Measurements from ENCODE around the gene TXNRD1.
A peak's percentile ranks its signal among the peaks of the same experiment; 100 is the strongest.
"Not testable (repeated sequence)": the region's sequence is repeated elsewhere in the genome, so short reads cannot be mapped to it uniquely, and the experiment has no call there.

The TXNRD1 gene

DNA sequence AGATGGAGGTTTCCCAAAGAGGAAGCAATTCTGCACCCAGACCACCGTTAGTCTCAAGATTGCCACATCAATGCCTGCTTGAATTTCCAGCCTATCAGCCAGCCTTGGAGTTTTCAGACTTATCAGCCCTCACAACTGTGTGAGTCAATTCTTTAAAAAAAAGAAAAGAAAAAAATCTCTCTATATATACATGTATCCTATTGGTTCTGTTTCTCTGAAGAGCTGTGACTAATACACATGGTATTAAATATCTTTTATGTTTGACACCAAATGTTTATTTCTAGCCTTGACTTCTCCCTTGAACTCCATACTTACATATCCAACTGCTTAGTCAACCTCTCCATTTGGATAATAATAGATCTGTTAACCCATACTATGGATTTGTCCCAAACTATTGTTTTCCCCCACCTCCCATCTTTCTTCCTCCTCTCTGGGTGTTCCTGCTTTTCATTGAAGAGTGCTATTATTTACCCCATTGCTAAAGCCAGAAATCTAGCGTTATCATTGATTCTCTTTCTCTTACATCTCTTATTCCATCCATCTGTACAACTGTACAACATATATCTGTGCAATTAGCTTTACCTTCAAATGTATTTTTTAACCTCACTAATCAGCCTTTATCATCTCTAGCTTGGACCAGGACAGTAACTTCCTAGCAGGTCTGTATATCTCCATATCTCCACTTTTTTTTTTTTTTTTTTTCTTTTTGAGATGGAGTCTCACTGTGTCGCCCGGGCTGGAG, 65.3 kb downstream of the TXNRD1 start:
- peak; percentile 77 for DNase-seq (ENCODE audit: low spot score)

DNA sequence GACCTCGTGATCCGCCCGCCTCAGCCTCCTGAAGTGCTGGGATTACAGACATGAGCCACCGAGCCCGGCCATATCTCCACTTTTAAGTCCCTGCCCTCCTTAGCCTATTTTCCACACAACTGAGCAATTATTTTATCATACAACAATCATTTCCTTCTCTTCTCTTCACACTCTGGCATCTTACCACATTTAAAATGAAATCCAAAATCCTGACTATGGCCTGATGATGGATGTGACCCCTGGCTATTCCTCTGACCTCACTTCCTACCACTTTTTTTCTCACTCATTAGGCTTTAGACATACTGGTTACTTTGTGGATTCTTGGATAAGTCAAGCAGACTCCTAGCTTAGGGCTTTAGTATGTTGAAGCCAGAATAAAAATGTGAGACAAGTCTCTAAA, 66.1 kb downstream of the TXNRD1 start:
- DNase-seq (ENCODE audit: low spot score) = no peak

DNA sequence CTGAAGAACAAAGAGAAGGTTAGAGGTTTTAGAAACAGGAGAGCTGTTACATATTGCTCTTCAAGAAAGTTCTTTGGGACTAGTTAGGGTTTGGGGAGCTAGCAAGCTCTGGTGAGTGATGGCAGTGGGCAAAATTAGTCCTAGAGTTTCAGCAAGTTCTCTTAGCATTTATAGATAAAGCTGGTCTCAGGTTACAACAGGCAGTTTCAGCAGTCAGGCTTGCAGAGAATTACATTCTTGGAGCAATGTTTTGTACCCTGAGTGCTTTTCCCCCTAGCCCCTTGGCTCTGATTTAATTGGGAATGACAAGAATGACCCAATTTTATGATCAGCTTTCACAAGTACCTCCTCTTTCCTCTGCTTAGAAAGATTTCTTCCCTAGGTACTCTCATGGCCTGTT, 66.5 kb downstream of the TXNRD1 start:
- DNase-seq (ENCODE audit: low spot score) = no peak

DNA sequence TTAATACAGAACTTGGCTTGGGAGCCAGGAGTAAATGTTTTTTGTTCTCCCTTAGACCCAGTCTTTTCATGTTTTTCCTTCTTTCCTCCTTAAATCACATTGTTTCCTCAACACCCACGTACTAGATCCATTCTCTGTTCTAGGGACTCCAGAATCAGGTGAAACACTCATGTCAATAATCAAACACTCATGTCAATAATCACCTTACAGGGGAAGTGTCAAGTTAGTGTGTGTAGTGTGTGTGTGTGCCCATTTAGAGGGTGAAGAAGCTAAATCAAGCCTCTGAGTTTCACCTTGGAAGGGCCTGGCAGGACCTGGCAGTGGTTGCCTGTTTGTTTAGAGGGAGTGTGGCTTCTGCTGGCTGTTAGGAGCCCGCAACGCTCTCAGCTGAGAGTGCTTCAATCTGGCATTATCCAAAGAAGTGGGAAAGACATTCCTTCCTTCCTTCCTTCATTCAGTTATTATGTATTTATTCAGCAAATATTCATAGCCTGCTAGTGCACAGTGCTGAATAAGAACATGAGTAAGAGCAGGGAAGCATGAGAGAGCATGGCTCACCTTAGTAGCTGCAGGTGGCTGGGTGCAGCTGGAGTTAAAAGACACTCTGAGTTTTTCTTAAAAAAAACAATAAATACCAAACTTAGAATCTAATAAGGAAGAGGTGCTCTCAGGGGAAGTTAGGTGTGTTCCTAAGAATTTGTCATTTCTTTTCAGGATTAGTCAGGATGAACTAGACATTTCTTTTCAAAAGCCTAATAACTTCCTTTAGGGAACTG, 70.3 kb downstream of the TXNRD1 start:
- no peak for DNase-seq (ENCODE audit: low spot score)

DNA sequence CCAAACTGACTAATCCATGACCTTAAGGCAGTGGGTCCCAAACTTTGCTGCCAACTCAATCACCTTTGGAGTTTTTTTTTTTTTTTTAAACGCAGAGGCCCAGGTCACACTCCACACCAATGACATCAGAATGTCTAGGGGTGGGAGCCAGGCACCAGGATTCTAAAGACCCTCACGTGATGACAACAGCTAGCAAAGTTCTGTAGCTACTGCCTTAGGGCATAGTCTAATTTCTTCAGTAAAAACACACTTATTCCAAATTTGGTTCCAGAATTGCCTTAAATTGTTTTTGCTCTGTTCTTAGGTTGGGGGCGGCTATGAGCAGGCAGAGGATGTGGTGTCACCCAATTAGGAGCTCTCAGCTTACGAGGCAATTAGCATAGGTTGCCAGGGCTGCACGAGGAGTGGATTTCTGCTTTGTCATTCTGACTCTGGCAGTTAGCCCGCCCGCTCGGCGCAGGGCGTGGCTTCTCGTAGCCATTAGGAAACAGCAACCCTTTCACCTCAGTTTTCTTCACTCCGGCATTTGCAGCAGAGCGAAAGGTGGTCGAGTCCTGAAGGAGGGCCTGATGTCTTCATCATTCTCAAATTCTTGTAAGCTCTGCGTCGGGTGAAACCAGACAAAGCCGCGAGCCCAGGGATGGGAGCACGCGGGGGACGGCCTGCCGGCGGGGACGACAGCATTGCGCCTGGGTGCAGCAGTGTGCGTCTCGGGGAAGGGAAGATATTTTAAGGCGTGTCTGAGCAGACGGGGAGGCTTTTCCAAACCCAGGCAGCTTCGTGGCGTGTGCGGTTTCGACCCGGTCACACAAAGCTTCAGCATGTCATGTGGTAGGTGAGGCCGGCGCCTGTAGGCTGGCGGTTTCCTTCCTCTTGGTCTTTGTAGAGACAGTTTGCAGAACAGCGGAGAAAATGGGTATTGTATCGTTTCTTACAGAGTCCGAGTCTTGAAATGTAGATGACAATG, 71.2 kb downstream of the TXNRD1 start:
- peak; percentile 86 for DNase-seq (ENCODE audit: low spot score)

DNA sequence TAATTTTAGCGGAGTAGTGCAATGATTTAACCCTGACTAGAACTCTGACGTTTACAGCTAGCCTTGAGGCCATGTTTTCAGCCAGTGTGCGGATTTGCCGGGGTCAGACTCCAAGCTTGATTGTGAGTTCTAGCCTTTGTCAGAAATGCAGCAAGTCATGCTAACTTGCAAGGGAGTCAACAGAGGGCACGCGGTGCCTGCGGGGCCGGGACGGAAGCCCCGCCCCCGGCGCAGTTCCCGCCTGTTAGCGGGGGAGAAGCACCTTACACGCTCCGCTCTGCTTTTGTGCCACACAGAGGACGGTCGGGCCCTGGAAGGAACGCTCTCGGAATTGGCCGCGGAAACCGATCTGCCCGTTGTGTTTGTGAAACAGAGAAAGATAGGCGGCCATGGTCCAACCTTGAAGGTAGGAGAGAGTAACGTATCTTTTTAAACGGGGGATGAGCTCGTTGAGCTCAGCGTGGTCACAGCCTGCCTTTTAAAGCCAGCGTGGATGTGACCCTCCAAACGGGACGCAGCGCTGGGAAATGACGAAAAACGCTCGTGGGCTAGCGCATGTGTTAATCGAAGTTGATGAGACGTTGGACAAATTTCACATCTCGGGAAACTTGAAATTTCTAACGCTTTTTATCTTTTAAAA, 73.2 kb downstream of the TXNRD1 start:
- peak; percentile 65 for DNase-seq (ENCODE audit: low spot score)

DNA sequence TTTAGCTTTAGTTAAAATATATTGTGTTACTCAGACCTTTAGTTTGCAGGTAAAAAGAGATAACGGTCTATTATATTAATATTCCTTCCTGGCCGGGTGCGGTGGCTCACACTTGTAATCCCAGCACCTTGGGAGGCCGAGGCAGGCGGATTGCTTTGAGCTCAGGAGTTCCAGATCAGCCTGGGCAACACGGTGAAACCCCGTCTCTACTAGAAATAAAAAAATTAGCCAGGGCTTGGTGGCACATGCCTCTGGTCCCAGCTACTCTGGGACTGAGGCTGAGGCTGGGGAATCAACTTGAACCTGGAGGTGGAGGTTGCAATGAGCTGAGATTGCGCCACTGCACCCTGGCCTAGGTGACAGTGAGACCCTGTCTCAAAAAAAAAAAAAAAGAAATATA, 74.7 kb downstream of the TXNRD1 start:
- no peak for DNase-seq (ENCODE audit: low spot score)

DNA sequence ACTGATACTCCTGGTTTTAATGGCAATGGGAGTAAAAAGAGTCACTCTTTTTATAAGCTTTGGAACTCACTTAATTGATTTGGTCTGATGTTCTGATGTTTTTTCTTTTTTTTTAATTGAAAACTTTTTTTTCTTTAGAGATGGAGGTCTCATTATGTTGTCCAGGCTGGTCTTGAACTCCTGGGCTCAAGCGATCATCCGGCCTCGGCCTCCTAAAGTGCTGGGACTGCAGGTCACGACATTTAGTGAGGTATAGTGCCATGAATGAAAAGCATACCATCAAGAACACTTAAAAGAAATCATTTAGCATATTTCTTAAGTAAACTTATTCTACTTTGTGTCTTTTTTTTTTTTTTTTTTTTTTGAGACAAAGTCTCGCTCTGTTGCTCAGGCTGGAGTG, 75.3 kb downstream of the TXNRD1 start:
- DNase-seq (ENCODE audit: low spot score) = no peak

DNA sequence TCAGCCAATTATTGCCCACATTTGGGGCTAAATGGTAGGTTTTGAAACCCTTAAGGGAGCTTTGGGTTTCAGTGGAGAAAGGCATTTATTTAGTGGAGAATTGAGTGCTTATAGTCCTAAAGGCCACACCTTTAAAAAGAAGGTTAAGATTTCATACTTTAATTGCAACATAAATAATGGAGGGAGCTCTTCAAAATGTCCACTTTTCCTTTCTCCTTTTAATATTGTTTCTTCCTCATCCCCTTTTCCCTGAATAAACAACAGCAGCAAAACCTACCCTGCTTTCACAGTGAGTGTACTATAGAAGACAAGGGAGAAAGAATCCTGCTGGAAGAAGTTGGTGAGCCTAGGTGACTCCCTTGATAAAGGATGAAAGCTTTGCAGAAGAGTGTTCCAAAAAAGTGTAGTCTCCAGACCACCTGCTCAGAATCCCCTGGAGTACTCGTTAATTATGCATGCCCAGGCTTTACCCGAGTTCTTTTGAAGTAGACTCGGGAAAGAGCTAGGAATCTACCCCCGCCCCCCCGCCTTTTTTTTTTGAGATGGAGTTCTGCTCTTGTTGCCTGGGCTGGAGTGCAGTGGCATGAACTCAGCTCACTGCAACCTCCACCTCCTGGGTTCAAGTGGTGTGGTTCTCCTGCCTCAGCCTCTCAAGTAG, 76.4 kb downstream of the TXNRD1 start:
- DNase-seq (ENCODE audit: low spot score) = no peak

DNA sequence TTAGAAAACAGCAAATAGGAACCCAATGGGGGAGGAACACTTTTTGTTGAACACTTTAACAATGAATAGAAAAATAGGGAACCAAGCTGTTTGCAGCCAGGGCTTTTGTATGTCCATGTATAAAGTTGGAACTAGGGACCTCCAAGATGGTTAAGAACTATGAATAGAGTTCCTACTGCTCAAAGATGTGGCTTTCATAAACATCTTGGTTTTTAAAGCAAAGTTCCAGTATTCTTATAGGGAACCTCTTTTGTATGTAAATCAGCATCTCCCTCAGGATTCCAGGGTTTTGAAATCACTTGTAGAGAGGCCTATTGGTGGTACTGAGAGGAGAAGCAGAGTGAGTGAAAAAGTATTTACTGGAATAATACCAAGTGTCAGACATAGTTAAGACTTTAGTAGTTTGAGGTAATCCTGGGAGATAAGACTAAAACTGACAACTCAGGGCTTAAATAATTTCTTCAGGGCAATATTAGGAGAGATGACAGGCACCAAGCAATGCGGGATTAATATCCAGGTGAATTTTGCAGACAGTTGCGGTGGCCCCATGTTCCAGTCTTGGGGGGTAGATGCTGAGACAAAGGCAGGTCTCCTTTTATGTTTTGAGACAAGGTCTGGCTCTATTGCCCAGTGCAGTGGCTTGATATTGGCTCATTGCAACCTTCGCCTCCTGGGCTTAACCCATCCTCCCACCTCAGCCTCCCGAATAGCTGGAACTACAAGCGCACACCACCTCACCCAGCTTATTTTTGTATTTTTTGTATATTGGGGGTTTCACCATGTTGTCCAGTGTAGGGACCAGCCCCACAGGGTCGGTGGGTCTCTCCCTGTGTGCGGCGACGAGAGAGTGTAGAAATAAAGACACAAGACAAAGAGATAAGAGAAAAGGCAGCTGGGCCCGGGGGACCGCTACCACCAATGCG, 77.6 kb downstream of the TXNRD1 start:
- DNase-seq (ENCODE audit: low spot score) = no peak

DNA sequence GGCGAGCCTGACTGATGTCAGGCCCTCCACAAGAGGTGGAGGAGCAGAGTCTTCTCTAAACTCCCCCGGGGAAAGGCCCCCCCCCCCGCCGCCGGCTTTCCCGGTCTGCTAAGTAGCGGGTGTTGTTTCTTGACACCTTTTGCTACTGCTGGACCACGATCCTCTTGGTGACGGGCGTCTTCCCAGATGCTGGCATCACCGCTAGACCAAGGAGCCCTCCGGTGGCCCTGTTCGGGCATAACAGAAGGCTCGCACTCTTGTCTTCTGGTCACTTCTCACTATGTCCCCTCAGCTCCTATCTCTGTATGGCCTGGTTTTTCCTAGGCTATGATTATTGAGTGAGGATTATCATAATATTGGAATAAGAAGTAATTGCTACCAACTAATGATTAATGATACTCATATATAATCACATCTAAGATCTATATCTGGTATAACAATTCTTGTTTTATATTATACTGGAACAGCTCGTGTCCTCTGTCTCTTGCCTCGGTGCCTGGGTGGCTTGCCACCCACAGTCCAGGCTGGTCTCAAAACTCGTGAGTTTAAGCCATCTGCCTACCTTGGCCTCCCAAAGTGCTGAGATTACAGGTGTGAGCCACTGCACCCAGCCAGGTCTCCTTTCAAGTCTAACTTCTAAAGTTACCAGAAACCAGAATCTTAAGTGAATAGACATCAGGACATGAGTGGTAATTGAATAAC, 78.7 kb downstream of the TXNRD1 start:
- not testable (repeated sequence) for DNase-seq (ENCODE audit: low spot score)

DNA sequence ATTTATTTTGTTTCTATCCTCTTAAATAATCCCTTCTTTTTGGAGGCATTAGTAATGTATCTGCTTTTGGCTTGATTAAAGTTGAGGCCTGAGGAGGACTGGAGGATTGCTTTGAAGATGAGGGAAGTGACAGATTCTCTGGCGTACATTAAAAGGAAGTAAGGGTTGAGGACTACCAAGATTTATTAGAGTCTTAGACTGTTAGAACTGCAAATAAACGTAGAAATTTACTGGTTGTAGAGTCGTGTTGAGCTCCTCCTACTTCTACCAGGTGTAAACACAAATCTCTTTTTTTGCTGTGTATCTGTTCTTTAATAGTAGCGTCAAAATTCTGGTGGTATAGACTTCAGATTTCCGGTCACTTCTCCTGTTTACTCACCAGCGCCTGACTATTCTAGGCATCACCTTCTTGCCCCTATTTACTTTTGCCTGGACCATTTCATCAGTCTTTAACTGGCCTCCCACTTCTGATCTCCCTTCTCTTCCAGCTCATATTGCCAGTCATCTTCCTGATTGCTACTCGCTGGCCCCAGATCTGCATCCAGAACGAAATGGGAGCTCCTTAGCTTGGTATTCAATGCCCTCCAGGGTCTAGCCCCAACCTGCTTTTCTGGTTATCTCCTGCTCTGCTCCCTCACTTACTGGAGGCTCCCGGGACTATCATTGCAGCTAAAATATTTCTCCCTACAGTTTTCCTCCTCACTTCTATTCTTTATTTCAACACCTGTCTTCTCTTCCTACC, 79.5 kb downstream of the TXNRD1 start:
- no peak for DNase-seq (ENCODE audit: low spot score)

DNA sequence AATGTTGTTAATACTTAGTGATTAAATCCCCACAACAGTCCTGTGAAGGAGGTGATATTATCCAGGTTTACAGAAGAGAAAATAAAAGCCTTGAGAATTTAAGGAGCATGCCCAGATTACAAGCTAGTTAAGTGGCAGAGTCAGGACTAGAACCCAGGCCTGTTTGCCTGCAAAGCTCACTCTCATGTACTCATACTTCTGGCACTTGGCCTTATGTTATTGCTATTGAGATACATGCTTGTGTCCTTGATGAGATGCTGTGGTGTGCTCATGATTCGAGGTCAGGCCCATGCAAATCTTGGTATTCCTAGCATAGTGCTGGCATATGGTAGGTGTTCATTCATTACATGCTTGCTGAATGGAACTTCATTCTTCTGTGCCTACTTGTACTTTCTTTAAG, 80.4 kb downstream of the TXNRD1 start:
- no peak for DNase-seq (ENCODE audit: low spot score)

DNA sequence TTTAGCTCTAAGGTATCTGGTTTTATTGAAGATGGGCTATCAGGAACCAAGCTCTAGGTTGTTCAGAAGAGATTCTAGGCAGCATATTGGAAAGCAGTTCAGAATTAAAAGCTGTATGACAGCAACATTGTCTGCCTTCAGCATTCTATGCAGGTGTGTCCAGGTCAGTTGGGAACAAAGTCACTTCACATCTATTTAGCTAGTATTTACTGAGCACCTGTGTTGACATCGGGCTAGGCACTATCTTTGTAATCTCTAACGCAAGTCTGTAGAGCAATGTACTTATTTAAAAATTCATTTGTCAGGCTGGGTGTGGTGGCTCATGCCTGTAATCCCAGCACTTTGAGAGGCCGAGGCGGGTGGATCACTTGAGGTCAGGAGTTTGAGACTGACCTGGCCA, 81.1 kb downstream of the TXNRD1 start:
- no peak for DNase-seq (ENCODE audit: low spot score)

DNA sequence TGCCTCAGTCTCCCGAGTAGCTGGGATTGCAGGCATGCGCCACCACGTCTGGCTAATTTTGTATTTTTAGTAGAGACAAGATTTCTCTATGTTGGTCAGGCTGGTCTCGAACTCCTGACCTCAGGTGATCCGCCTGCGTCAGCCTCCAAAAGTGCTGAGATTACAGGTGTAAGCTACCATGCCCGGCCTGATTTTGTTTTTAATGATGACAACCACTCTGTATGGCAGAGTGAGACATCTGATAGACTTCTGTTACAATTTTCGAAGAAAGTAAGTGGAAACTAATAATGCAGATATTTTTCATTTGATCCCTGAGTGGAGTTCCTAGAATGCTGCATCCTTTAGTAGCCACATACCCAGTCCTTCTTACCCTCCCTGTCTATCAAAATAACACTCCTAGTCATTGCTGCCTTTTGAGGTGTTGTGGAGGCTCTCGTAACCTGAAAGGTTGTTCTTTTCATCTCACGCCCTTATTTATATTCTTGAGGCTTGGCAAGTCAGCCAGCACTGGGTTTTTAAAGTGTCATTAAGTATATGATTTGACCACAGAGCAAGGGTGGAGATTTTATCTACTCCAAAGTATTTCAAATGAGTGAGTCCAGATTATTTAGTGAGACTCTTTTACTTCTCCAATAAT, 82.0 kb downstream of the TXNRD1 start:
- no peak for DNase-seq (ENCODE audit: low spot score)

DNA sequence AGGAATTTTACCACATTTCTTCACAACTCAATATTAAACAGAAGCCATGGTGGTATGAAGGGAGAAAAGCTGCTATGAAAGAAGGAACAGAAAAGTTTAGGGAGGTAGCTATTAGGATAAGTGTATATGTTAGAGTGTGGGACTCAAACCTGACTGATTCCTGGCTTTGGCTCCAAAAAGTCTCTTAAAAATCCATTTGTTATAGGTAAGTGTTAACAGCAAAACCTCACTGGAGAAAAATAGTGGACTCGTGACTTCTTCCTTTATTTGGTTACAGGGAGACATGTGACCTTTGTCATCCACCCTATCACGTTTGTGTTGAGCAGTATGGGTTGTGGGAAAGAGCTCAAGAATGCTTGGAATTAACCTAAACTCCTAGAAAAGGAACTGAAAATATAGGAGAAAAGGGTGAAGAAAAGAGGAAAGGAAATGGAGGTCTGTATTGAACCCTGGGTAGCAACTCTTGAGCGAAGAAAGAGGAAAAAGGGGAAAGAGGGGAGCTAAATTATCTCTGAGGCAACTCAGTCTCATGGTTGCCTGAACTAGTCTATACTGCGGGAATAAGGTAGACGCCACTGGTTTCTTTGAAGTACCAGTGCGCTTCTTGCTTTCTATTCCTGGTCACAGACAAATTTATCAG, 84.4 kb downstream of the TXNRD1 start:
- DNase-seq (ENCODE audit: low spot score) = no peak

DNA sequence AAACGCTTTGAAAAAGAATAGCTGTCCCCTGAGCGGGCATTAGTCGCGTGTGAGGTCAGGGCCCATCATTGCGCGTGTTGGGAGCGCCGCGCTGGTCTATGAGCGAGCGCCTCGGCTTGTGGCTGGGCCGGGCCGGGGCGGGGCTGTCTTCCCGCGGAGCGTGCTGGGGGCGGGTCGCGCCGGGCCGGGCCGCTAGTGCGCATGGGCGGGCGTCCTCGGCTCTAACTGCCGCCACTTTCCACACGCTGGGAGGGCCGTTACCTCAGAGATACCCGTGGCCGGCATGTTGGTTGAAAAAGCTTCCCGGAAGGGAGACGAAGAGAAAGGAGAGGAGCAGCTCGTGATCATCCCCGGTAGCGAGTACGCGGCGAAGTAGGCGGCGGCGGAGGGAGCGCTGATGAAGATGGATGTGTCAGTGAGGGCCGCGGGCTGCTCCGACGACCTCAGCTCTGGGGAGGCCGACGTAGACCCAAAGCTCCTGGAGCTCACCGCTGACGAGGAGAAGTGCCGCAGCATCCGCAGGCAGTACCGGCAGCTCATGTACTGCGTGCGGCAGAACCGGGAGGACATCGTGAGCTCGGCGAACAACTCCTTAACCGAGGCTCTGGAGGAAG, 88.1 kb downstream of the TXNRD1 start, which contains the start of gene EID3:
Gene EID3 (plus strand): TSS at position 202 of the 614 bp plus-strand sequence. CDS start 196 bp downstream, at position 398.
- peak; percentile 86 for DNase-seq (ENCODE audit: low spot score)
